Kidney (tissue), 14 donors: ENCODE measurements around the gene SLC25A34. TPM values are rescaled to one million over a fixed set of nuclear protein-coding genes. Genes with fewer than 3 reads are reported as not detected.

ENCODE experiments used
- DNase-seq, 5 donors: peaks; one replicate each; pipeline ENCODE4 v3.0.0-alpha.2; 2013 to 2020
- FAIRE-seq: peaks from 2 replicates; lab custom pipeline; 2012; peaks lifted over from hg19 to GRCh38; lab: Jason Lieb, UNC
- H3K27ac ChIP-seq, 2 donors: one replicate each; pipeline ENCODE4 v1.7.0; 2013; ENCODE audit warnings: low read depth in 2 of 2, low read length in 2 of 2, inconsistent platforms in 1 of 2
- H3K27me3 ChIP-seq: one replicate; pipeline ENCODE4 v1.7.1; 2013; ENCODE audit warnings: low read length, inconsistent platforms; ENCODE audit not compliant: control insufficient read depth, insufficient read depth
- H3K36me3 ChIP-seq, 3 donors: one replicate each; pipeline versions ENCODE4 v1.7.0 to v1.7.1; 2013; ENCODE audit warnings: low read length in 3 of 3, control low read depth in 1 of 3, inconsistent platforms in 1 of 3; ENCODE audit not compliant: insufficient read depth in 3 of 3, control insufficient read depth in 2 of 3
- H3K4me1 ChIP-seq, 3 donors: one replicate each; pipeline versions ENCODE4 v1.7.0 to v1.7.1; 2013; ENCODE audit warnings: low read length in 3 of 3, inconsistent platforms in 1 of 3, low read depth in 1 of 3; ENCODE audit not compliant: control insufficient read depth in 2 of 3, insufficient read depth in 2 of 3
- H3K4me3 ChIP-seq, 3 donors: one replicate each; pipeline versions ENCODE4 v1.7.0 to v1.8.1; 2013; ENCODE audit warnings: low read length in 3 of 3, control low read depth in 1 of 3, inconsistent platforms in 1 of 3
- H3K9ac ChIP-seq, 3 donors: one replicate each; pipeline versions ENCODE4 v1.7.0 to v1.7.1; 2013; ENCODE audit warnings: low read length in 3 of 3, control low read depth in 1 of 3, inconsistent platforms in 1 of 3
- H3K9me3 ChIP-seq, 3 donors: one replicate each; pipeline versions ENCODE4 v1.7.0 to v1.7.1; 2013; ENCODE audit warnings: low read length in 3 of 3, control low read depth in 1 of 3, inconsistent platforms in 1 of 3; ENCODE audit not compliant: control insufficient read depth in 2 of 3, insufficient read depth in 1 of 3
- CTCF ChIP-seq: IDR thresholded peaks from 3 replicates; pipeline ENCODE4 v1.5.1; 2012; ENCODE audit warnings: mild to moderate bottlenecking, moderate library complexity, borderline replicate concordance; ENCODE audit not compliant: insufficient read depth; ENCODE audit errors: extremely low read depth
- intact Hi-C: fragments of 100-400 bp; cut with DNase I; formaldehyde crosslinking; loops from one replicate; pipeline ENCODE4 v1.11.1; 2022
- polyA plus RNA-seq: library from polyadenylated mRNA; stranded (reverse); fragments of 350-450 nt; fragmentation: Illumina TruSeq; extraction: RNeasy Lipid Tissue Mini Kit (QIAGEN cat#74804); gene quantifications from one replicate; pipeline ENCODE4 v1.2.3, GENCODE V29; 2014; ENCODE audit warnings: low read depth, low replicate concordance; ENCODE audit not compliant: insufficient read depth
- total RNA-seq: library from RNA; stranded (reverse); fragmentation: NEBNext Ultra II Directional; extraction: Animal tissue kit (Norgen Biotek cat#: 25700); gene quantifications from one replicate; pipeline ENCODE4 v1.2.1, GENCODE V29; 2021
- donor health status: control.
- donor health status: control.
- donor health status: control.
- donor health status: control.
- donor health status: control.
- donor health status: DM: yes; HTN: yes; CAD: no.
- donor health status: Normal renal cell carcinoma (clear cell type).

The SLC25A34 gene
- total and polyA plus RNA-seq, 2 donors from 2014 or later: 1.5 to 12.2 TPM

- no peak for TF ChIP-seq CTCF
- no peaks in the 10 kb centered on the region for H3K9me3 ChIP-seq
- no peak overlapping the region for H3K9ac ChIP-seq
- H3K4me3 ChIP-seq: no peak overlapping the region
- peak overlapping the region in 1 of 2 donors; percentile 5 for H3K27ac ChIP-seq
- FAIRE-seq: no peak
- DNase-seq: no peak
- H3K36me3 ChIP-seq: no peaks in the 10 kb centered on the region
- intact Hi-C loops: no loop called here
- H3K27me3 ChIP-seq: no peaks in the 10 kb centered on the region
- peaks cover 0 to 3% (median 0%) of the 10 kb centered on the region in 3 donors for H3K4me1 ChIP-seq
These were observed 21.0 kb downstream of the SLC25A34 start for GRCh38 chr1:15757016-15757543.

GRCh38 chr1:15757575-15758342 is 21.7 kb downstream of the SLC25A34 start:
- Histone ChIP-seq H3K4me3 (peak overlapping the region in 2 of 3 donors; percentile 35 to 62), H3K27ac (peak overlapping the region; percentile 17 to 32), H3K9ac (peak overlapping the region in 2 of 3 donors; percentile 48 to 55), H3K9me3 (no peaks in the 10 kb centered on the region), H3K4me1 (peaks cover 0 to 3% (median 0%) of the 10 kb centered on the region in 3 donors), H3K27me3 (no peaks in the 10 kb centered on the region), H3K36me3 (no peaks in the 10 kb centered on the region)
- DNase-seq (peak; percentile 61 to 93 (median 77)), FAIRE-seq (no peak)
- intact Hi-C loops: no loop called here
- TF ChIP-seq CTCF: no peak

- no peaks in the 10 kb centered on the region for H3K9me3 ChIP-seq
- H3K36me3 ChIP-seq: no peaks in the 10 kb centered on the region
- H3K27ac ChIP-seq: peak within 1 kb of the TSS; percentile 57 to 72
- H3K4me3 ChIP-seq: peak within 1 kb of the TSS; percentile 29 to 62 (median 43)
- DNase-seq (peak in 4 of 5 donors; percentile 54 to 86 (median 72)), FAIRE-seq (no peak)
- intact Hi-C loops: no loop called here
- TF ChIP-seq CTCF: no peak
- peaks cover 0 to 3% (median 0%) of the 10 kb centered on the region in 3 donors for H3K4me1 ChIP-seq
- peak within 1 kb of the TSS; percentile 48 to 55 (median 55) for H3K9ac ChIP-seq
- no peaks in the 10 kb centered on the region for H3K27me3 ChIP-seq
These were observed 22.4 kb downstream of the SLC25A34 start, which contains the start of gene FBLIM1 for GRCh38 chr1:15758343-15758931. Gene FBLIM1 (plus strand): TSS chr1:15758795. CDS start chr1:15764984, 6,189 bp downstream.
